Brain microvascular endothelial cell (primary cell): Measurements from ENCODE around the gene CPNE4.

Experiments used
- DNase-seq: peaks from one replicate; pipeline ENCODE4 v3.0.0-alpha.2; 2020
- H3K27ac ChIP-seq: fragments of 250-450 bp; sonication (Bioruptor Pico); 2 replicates; pipeline ENCODE4 v1.5.1; 2020; ENCODE audit warnings: mild to moderate bottlenecking, moderate library complexity
- H3K27me3 ChIP-seq: fragments of 250-450 bp; sonication (Bioruptor Pico); replicated peaks from 2 replicates; pipeline ENCODE4 v1.5.1; 2020; ENCODE audit warnings: mild to moderate bottlenecking
- H3K36me3 ChIP-seq: fragments of 250-450 bp; sonication (Bioruptor Pico); replicated peaks from 2 replicates; pipeline ENCODE4 v1.5.1; 2020; ENCODE audit warnings: mild to moderate bottlenecking
- H3K4me3 ChIP-seq: 2 replicates; pipeline ENCODE4 v1.5.1; 2011; ENCODE audit warnings: low read depth, mild to moderate bottlenecking, control low read depth, low read length, moderate library complexity
- in situ Hi-C: cut with HindIII; loops from 2 replicates; pipeline ENCODE4 v1.10.0; 2017; ENCODE audit warnings: low sequenced_read_pairs, low pct_ligation_motif_present
- TF ChIP-seq, protein P1 (sequence below): IDR thresholded peaks from 2 replicates; pipeline ENCODE4 v1.5.1; 2011; ENCODE audit warnings: low read depth, mild to moderate bottlenecking, moderate library complexity, low read length, control low read depth, inconsistent platforms; ENCODE audit errors: missing control alignments

Gene CPNE4

DNA sequence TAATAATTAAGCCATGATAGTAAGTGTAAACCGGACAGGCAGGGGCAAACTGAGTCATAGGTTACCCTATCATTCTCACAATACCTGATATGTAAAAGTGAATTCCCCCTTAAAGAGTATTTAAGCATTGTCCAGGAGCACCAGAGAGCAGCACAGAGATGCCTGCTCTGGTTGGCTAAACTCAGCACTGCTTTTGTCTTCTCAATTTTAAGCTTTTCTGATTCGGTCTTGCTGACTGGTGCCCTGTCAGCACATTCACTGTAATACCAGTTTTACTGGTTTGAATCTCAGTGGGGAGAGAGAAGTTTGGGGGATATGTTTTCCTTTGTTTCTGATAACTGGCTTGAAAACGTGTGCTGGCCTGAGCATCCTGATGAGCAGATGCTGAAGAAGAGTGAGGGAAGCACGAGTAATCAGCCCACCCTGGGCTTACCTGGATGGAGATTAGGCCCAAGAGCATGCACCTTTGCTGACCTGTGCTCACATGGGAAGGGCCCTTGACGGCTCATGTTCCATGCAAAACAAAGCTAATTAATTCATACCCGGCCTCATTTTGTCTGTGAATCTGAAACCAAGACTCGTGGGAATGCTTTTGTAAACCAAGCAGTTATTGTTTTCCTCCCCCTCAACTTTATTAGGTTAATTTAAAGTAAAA lies 323.6 kb downstream of the CPNE4 start:
- H3K27me3 ChIP-seq, result no peaks in the 10 kb centered on the region
- H3K4me3 ChIP-seq, result no peak overlapping the region
- no peak overlapping the region for H3K27ac ChIP-seq
- no peak for DNase-seq
- in situ Hi-C loops, result no loop called here
- TF ChIP-seq, protein P1, sequence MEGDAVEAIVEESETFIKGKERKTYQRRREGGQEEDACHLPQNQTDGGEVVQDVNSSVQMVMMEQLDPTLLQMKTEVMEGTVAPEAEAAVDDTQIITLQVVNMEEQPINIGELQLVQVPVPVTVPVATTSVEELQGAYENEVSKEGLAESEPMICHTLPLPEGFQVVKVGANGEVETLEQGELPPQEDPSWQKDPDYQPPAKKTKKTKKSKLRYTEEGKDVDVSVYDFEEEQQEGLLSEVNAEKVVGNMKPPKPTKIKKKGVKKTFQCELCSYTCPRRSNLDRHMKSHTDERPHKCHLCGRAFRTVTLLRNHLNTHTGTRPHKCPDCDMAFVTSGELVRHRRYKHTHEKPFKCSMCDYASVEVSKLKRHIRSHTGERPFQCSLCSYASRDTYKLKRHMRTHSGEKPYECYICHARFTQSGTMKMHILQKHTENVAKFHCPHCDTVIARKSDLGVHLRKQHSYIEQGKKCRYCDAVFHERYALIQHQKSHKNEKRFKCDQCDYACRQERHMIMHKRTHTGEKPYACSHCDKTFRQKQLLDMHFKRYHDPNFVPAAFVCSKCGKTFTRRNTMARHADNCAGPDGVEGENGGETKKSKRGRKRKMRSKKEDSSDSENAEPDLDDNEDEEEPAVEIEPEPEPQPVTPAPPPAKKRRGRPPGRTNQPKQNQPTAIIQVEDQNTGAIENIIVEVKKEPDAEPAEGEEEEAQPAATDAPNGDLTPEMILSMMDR, result no peak
- H3K36me3 ChIP-seq, result no peaks in the 10 kb centered on the region

DNA sequence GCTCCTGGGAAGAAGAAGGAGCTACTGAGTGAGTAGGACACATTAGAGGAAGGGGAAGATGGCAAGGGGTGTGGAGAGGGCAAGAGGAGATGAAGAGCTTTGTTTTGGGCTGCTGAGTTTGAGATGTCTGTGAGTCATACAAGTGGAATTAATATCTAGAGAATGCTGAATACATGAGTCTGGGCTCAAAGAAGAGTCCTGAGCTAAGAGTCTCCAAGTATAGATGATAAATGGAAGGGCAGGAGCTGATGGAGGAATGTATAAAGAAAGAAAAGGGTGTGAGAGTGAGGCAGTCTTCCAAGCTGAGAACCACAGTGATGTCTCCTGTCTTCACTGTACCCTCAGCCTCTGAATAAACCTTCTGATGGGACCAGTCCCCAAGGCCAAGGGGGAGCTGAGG lies 326.6 kb downstream of the CPNE4 start:
- Histone ChIP-seq H3K27me3 (no peaks in the 10 kb centered on the region), H3K4me3 (no peak overlapping the region), H3K36me3 (no peaks in the 10 kb centered on the region), H3K27ac (no peak overlapping the region)
- TF ChIP-seq, protein P1, result no peak
- no peak for DNase-seq
- in situ Hi-C loops, result no loop called here

DNA sequence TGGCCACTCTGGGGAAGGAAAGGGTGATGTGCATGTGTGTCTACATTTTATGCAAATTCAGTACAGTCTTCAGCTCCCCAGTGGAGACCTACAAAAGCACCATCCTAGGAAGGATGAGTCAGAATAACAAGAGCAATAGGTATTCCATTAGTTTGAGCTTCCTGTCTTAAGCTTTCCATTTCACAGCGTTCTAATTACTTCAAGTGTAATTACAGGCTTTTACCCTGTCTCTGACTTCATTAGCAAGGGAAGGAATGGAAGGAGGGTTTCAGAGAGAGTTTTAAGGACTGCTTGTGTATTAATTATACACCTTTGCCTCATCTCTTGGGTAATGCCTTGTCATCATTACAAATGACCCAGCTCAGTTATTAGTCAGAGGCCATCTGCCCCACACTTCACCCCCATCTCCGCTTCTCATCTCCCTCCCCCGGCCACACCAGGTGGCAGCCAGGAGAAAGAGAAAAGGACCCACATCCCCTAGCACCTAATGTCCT lies 329.2 kb downstream of the CPNE4 start:
- TF ChIP-seq, protein P1, result no peak
- Histone ChIP-seq H3K27ac (no peak overlapping the region), H3K36me3 (no peaks in the 10 kb centered on the region), H3K4me3 (no peak overlapping the region), H3K27me3 (no peaks in the 10 kb centered on the region)
- DNase-seq, result peak; percentile 5
- in situ Hi-C loops, result no loop called here

DNA sequence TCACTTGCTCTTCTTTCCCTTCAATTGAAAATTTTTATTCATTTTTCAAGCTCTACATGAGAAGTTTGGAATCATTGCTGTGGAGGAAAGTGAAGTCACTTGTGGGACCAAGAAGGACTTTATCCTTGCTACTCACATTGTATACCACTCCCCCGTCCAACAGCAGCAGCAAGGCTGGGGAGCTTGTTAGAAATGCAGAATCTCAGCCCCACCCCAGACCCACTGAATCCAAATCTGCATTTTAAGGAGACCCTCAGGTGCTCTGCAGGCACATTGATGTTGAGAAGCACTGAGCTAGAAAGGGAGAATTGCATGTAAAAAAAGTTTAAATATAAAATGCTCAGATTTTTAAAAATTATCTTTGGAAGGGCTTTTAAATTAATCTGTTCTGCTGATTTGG lies 329.7 kb downstream of the CPNE4 start:
- in situ Hi-C loops, result no loop called here
- TF ChIP-seq, protein P1, result no peak
- no peak for DNase-seq

DNA sequence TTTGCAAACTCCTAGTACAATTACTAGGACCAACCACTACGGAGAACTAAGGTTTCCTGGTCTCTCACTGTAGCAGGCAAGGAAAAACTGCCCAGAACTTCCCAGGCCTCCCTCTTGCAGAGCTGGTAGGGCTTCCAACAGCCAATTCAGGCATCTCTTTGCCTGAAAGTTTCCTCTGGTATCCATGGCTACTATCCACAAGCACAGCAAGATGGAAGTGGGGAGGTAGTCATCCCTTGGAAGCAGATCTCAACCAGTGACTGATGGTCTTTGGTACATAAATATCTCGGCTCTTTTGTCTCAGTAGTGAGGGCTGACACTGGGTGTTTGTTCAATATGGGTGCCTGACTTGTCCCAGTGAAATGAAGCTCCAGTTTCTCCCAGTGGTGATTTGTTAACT lies 330.7 kb downstream of the CPNE4 start:
- Histone ChIP-seq H3K4me3 (no peak overlapping the region), H3K27ac (no peak overlapping the region), H3K36me3 (no peaks in the 10 kb centered on the region), H3K27me3 (no peaks in the 10 kb centered on the region)
- TF ChIP-seq, protein P1, result no peak
- no peak for DNase-seq
- in situ Hi-C loops, result no loop called here

More for the DNA sequence above, 329.7 kb downstream of the CPNE4 start:
- Histone ChIP-seq H3K4me3 (no peak overlapping the region), H3K36me3 (no peaks in the 10 kb centered on the region), H3K27ac (no peak overlapping the region), H3K27me3 (no peaks in the 10 kb centered on the region)

DNA sequence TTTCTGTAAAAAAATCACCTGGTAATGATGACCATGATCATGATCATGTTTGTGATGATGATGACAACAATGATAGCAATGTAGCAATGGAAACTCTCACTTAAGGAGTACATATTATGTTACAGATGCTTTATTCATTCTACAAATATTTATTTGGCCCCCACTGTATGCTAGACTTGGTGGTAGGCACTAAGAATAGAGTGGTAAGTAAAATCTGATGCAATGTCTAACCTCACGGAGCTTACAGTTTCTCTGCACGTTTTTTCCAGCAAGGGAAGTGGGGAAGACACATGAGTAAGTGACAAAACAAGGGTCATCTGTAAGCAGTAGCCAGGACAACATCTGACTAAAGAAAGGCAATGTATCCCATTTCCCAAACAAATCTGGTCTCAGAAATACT lies 332.7 kb downstream of the CPNE4 start:
- in situ Hi-C loops, result no loop called here
- H3K27me3 ChIP-seq, result no peaks in the 10 kb centered on the region
- H3K27ac ChIP-seq, result no peak overlapping the region
- TF ChIP-seq, protein P1, result no peak
- H3K4me3 ChIP-seq, result no peak overlapping the region
- no peak for DNase-seq
- H3K36me3 ChIP-seq, result no peaks in the 10 kb centered on the region
